GM12874 (cell line): Measurements from ENCODE around the gene ABHD1.

Source experiments
- TF ChIP-seq, protein P1 (sequence below): IDR thresholded peaks from 2 replicates; pipeline ENCODE4 v1.5.1; 2011; ENCODE audit warnings: low read depth, mild to moderate bottlenecking, control low read depth, low read length, moderate library complexity; ENCODE audit not compliant: insufficient read depth

The ABHD1 gene

DNA sequence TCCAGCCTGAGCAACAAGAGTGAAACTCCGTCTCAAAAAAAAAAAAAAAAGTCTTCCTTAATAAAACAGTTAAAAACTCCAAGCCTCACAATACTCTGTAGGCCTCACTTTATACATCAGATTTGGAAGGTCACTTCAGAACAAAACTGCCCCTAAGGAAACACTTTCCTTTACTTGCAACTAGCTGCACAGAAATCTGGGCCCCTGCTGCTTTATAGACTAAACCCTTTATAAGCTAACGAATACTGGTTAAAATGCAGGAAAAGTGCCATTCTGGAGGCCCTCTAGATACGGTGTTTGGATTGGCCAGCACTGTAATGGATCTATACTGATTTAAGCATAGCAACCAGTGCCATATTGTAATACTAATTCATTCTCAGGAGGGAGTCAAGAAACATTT lies 1.5 kb downstream of the ABHD1 start:
- TF ChIP-seq, protein P1, sequence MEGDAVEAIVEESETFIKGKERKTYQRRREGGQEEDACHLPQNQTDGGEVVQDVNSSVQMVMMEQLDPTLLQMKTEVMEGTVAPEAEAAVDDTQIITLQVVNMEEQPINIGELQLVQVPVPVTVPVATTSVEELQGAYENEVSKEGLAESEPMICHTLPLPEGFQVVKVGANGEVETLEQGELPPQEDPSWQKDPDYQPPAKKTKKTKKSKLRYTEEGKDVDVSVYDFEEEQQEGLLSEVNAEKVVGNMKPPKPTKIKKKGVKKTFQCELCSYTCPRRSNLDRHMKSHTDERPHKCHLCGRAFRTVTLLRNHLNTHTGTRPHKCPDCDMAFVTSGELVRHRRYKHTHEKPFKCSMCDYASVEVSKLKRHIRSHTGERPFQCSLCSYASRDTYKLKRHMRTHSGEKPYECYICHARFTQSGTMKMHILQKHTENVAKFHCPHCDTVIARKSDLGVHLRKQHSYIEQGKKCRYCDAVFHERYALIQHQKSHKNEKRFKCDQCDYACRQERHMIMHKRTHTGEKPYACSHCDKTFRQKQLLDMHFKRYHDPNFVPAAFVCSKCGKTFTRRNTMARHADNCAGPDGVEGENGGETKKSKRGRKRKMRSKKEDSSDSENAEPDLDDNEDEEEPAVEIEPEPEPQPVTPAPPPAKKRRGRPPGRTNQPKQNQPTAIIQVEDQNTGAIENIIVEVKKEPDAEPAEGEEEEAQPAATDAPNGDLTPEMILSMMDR = no peak

DNA sequence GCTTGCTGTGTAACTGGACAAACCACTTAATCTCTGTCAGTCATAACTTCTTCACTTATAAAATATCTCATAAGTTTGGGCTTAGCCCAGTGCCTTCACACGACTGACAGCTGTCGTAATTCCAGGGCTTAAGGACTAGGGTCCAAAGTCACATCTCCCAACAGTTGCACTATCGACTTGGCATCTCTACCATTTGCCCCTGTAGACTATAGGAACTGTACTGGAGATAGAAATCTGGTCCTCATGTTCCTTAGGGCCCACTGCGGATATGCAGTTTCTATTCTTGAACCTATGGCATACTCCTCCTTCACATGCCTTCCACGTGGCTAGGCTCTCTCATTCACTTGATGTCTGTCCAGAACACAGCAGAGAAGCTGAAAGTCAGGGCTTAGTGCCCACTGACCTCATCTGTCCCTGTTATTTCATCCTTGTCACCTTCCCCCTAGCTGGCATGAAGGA lies 2.7 kb downstream of the ABHD1 start:
- TF ChIP-seq, protein P1 = no peak

DNA sequence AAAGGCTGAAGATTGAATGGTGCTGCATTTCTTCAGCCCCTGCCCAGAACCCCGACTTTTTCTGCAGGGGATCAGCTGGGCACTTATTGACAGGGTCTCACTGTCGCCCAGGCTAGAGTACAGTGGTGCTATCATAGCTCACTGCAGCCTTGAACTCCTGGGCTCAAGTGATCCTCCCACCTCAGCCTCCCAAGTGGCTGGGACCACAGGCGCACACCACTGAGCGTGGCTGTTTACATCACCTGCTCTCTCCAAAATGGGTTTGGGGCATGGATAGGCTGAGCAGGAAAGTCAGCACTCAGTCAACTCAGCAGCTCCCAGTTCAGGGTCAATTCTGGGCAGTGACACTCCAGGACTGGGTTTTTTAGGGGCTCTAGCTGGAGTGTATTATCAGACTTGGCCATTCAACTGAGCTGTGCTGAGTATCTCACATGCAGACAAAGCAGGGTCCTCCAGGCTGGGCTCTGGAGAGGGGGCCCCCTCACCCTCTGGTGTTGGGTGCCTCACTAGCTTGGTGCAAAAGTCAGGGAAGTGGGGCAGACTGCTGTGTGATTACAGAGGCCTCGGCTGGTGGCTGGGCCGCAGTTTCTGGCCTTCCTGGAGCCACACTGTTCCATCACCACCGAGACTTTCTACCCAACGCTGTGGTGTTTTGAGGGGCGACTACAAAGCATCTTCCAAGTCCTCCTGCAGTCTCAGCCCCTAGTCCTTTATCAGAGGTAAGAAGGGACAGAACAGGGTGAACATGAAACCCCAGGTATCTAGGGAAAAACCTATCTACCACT lies 4.5 kb downstream of the ABHD1 start:
- TF ChIP-seq, protein P1 = no peak

DNA sequence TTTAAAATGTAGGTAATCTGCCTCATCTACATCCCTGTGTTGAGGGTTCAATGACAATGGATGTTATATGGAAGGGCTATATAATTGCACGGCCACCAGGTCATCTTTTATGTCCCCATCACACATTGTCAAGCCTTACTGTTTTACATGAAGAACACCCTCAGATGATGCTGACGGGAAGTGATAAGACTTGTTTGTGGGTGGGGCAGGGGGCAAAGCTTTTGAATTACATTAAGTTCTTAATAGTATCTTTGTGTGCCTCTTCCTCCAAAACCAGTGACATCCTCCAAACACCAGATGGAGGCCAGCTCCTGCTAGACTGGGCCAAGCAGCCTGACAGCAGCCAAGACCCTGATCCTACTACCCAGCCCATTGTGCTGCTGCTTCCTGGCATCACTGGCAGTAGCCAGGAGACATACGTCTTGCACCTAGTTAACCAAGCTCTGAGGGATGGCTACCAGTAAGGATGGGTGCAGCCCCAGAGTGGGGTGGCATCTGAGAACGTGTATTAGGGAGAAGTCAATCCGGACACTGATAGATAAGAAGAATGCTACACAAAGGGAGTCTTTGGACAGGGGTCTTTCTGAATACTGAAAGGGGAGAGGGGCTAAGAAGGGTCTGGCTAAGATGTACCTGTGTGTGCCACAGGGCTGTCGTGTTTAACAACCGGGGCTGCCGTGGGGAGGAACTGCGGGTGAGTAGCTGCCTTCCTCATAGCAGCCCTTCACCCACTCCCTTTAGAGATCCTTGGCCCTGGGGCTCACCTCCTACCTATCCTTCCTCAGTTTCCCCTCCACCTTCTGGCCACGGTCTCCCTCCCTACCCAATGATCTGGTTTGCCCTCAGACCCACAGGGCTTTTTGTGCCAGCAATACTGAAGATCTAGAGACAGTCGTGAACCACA lies 5.3 kb downstream of the ABHD1 start:
- TF ChIP-seq, protein P1 = no peak

DNA sequence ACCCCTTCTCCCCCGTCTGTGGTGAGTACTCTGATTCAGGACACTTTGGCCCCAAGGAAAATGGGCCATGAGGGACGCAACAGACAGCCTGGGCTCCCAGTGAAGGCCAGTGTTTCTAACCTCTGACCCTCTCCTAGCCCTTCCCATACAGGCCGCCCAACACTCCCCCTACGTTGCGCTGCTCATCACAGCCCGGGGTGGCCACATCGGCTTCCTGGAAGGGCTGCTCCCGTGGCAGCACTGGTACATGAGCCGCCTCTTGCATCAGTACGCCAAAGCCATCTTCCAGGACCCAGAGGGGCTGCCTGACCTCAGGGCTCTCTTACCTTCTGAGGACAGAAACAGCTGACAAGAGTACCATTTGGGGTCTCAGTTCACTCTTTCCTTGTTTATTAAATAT lies 6.8 kb downstream of the ABHD1 start:
- TF ChIP-seq, protein P1 = no peak

DNA sequence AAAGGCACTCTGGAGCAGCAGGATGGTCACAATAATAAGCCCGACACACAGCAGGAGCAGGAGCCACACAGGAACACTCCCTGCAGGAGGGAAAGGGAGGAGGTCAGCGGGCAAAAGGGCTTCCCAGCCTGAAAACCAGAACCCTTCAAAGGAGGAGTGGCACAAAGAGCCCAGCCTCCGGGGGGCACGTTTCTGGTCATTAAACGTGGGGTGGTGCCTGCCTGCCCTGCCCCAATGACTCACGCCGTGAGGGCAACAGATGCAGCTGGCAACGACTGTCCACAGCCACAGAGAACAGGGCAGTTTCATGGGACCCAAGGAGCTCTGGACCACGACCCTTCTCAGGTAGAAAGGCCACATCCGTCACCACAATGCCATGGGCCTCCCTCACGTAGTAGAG lies 7.8 kb downstream of the ABHD1 start:
- TF ChIP-seq, protein P1 = no peak

DNA sequence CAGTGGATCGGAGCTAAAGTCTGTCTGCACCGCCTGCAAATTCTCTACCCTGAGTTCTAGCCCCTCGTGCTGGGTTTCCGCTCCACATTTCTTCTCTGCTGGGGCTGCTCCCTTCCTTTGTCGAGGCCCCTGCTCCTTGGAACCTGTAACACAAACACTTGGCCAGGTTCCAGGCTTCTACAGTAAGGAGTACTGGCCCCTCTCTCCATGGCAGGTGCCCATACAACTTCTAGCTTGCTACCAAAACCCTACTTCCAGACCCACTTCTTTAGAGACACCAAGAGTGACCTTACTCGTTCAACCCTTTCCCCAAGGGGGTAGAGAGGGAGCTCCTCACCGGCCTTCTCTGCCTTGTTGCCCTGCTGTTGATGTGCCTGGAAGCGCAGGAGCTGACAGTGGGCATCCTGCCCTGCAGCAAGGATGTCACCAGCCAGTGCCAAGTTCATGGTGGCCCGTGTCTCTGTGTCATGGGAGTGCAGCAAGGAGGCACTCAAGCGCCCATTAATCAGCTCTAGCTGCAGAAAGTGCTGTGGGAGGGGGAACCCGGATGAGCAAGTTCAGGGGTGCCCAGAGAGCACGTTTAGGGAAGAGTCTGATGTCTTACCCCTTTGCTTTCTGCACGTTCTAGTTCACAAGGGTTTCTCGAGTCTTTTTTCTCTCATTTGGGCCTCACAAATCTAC lies 9.7 kb downstream of the ABHD1 start:
- TF ChIP-seq, protein P1 = no peak
